ENCODE results near the gene MED29.

- no peak for TF ChIP-seq NFYB (IDR thresholded peaks at IDR 0.05; ENCODE audit: insufficient read depth, low read depth, low read length)
- no peak for TF ChIP-seq ZNF274 (IDR thresholded peaks at IDR 0.05; ENCODE audit: insufficient read depth, insufficient read length)
- no peak for TF ChIP-seq CEBPB (IDR thresholded peaks at IDR 0.05; ENCODE audit: borderline replicate concordance in 1 of 2, low read depth in 2 of 2, low read length in 2 of 2)
- TF ChIP-seq PKNOX1 (IDR thresholded peaks at IDR 0.05): no peak
- TF ChIP-seq, protein P1, sequence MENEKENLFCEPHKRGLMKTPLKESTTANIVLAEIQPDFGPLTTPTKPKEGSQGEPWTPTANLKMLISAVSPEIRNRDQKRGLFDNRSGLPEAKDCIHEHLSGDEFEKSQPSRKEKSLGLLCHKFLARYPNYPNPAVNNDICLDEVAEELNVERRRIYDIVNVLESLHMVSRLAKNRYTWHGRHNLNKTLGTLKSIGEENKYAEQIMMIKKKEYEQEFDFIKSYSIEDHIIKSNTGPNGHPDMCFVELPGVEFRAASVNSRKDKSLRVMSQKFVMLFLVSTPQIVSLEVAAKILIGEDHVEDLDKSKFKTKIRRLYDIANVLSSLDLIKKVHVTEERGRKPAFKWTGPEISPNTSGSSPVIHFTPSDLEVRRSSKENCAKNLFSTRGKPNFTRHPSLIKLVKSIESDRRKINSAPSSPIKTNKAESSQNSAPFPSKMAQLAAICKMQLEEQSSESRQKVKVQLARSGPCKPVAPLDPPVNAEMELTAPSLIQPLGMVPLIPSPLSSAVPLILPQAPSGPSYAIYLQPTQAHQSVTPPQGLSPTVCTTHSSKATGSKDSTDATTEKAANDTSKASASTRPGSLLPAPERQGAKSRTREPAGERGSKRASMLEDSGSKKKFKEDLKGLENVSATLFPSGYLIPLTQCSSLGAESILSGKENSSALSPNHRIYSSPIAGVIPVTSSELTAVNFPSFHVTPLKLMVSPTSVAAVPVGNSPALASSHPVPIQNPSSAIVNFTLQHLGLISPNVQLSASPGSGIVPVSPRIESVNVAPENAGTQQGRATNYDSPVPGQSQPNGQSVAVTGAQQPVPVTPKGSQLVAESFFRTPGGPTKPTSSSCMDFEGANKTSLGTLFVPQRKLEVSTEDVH (IDR thresholded peaks at IDR 0.05; ENCODE audit: low read depth, partially characterized antibody): no peak
- TF ChIP-seq RAD21 (IDR thresholded peaks at IDR 0.05; ENCODE audit: insufficient read depth, low read depth, low read length): no peak
- TF ChIP-seq, protein P2, sequence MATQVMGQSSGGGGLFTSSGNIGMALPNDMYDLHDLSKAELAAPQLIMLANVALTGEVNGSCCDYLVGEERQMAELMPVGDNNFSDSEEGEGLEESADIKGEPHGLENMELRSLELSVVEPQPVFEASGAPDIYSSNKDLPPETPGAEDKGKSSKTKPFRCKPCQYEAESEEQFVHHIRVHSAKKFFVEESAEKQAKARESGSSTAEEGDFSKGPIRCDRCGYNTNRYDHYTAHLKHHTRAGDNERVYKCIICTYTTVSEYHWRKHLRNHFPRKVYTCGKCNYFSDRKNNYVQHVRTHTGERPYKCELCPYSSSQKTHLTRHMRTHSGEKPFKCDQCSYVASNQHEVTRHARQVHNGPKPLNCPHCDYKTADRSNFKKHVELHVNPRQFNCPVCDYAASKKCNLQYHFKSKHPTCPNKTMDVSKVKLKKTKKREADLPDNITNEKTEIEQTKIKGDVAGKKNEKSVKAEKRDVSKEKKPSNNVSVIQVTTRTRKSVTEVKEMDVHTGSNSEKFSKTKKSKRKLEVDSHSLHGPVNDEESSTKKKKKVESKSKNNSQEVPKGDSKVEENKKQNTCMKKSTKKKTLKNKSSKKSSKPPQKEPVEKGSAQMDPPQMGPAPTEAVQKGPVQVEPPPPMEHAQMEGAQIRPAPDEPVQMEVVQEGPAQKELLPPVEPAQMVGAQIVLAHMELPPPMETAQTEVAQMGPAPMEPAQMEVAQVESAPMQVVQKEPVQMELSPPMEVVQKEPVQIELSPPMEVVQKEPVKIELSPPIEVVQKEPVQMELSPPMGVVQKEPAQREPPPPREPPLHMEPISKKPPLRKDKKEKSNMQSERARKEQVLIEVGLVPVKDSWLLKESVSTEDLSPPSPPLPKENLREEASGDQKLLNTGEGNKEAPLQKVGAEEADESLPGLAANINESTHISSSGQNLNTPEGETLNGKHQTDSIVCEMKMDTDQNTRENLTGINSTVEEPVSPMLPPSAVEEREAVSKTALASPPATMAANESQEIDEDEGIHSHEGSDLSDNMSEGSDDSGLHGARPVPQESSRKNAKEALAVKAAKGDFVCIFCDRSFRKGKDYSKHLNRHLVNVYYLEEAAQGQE (IDR thresholded peaks at IDR 0.05; ENCODE audit: low read depth, low read length): no peak
- TF ChIP-seq POLR2AphosphoS5 (IDR thresholded peaks at IDR 0.05; ENCODE audit: low read length): peak; percentile 99
Measured at GRCh38 chr19:39409208-39410016, 18.2 kb downstream of the MED29 start.

All from GM12878 (cell line).